DND-41 (cell line): ENCODE results near the gene KRTAP4-7.
"Not testable (repeated sequence)": the region's sequence is repeated elsewhere in the genome, so short reads cannot be mapped to it uniquely, and the experiment has no call there.

Source experiments
- CTCF ChIP-seq: IDR thresholded peaks from 2 replicates; pipeline ENCODE4 v1.5.1; 2012; ENCODE audit warnings: borderline replicate concordance, low read length, moderate library complexity, mild to moderate bottlenecking; ENCODE audit not compliant: poor library complexity, severe bottlenecking; ENCODE audit errors: extremely low read depth
- EZH2 ChIP-seq: IDR thresholded peaks from 3 replicates; pipeline ENCODE4 v1.6.1; 2012; ENCODE audit warnings: borderline replicate concordance, low read depth, mild to moderate bottlenecking, moderate library complexity, low read length, inconsistent platforms; ENCODE audit not compliant: severe bottlenecking

- TF ChIP-seq CTCF, EZH2: not testable (repeated sequence)
These were observed 21.4 kb downstream of the KRTAP4-7 start, which contains the start of gene KRTAP4-9 for GRCh38 chr17:41105347-41105746.
